HepG2 (cell line): Measurements from ENCODE around the gene HID1. TPM values are rescaled to one million over a fixed set of nuclear protein-coding genes. Genes with fewer than 3 reads are reported as not detected.

Experiments used
- ATAC-seq: fragments of 200-7000 bp; cut with Tn5 transposase; 3 replicates; pipeline ENCODE4 v1.9.1; 2020; ENCODE audit warnings: mild to moderate bottlenecking, moderate library complexity
- BruUV-seq: library from RNA; stranded (reverse); fragments of 400-500 nt; replicated peaks from 2 replicates; lab custom pipeline; 2021; lab: Mats Ljungman, UMichigan
- CTCF ChIA-PET: fragments of 300-600 bp; formaldehyde crosslinking; extraction: SDS; loops from one replicate; lab custom pipeline; 2021; ENCODE audit warnings: low total read pairs, inconsistent platforms, low intra/inter-chr PET ratio; lab: Yijun Ruan, JAX
- POLR2A ChIA-PET: fragments of 350-600 bp; sonication (Branson Sonifier 250); formaldehyde crosslinking; loops from one replicate; lab custom pipeline; 2020; ENCODE audit warnings: antibody characterized with exemption, inconsistent platforms; lab: Yijun Ruan, JAX
- DNase-seq: peaks from one replicate; pipeline ENCODE4 v3.0.0-alpha.2; 2015; ENCODE audit warnings: low spot score
- FAIRE-seq: peaks from 3 replicates; lab custom pipeline; 2011; peaks lifted over from hg19 to GRCh38; lab: Jason Lieb, UNC
- H2AFZ ChIP-seq: one replicate; pipeline ENCODE4 v1.6.1; 2011; ENCODE audit warnings: low read length, inconsistent platforms
- H3K27ac ChIP-seq: fragments of 300-600 bp; 3 replicates; pipeline ENCODE4 v1.8.0; 2011; ENCODE audit warnings: mixed run types, mild to moderate bottlenecking, mixed read lengths, low read length, inconsistent platforms; ENCODE audit not compliant: insufficient read depth; ENCODE audit errors: extremely low read length
- H3K27me3 ChIP-seq, 2 experiments: fragments of 200-600 bp in 1 of 2; 2 replicates in 1 of 2; 3 replicates in 1 of 2; pipeline versions ENCODE4 v1.6.0 to v1.8.0; 2011; ENCODE audit warnings: low read length in 2 of 2, mild to moderate bottlenecking in 2 of 2, moderate library complexity in 2 of 2, inconsistent platforms in 1 of 2; ENCODE audit not compliant: insufficient read depth in 2 of 2, control insufficient read depth in 1 of 2
- H3K36me3 ChIP-seq, 2 experiments: fragments of 200-600 bp in 1 of 2; replicated peaks in 1 of 2; 2 replicates in 1 of 2; 3 replicates in 1 of 2; pipeline versions ENCODE4 v1.5.1 to v1.8.0; 2011; ENCODE audit warnings: low read length in 2 of 2, inconsistent platforms in 1 of 2; ENCODE audit not compliant: insufficient read depth in 2 of 2, control insufficient read depth in 1 of 2
- H3K4me1 ChIP-seq: 2 replicates; pipeline ENCODE4 v1.5.1; 2012; ENCODE audit warnings: low read length, inconsistent platforms; ENCODE audit not compliant: insufficient read depth
- H3K4me2 ChIP-seq: 2 replicates; pipeline ENCODE4 v1.6.0; 2011; ENCODE audit warnings: low read depth, low read length, inconsistent platforms
- H3K4me3 ChIP-seq, 3 experiments: fragments of 200-600 bp in 1 of 3; sonication (generic), shearing (Covaris generic) in 1 of 3; replicated peaks in 1 of 3; 2 replicates each; pipeline ENCODE4 v1.5.1; 2011 to 2016; ENCODE audit warnings: low read length in 3 of 3, inconsistent platforms in 2 of 3, low read depth in 2 of 3, mild to moderate bottlenecking in 2 of 3, control low read depth in 1 of 3, mixed read lengths in 1 of 3; ENCODE audit not compliant: insufficient read depth in 1 of 3
- H3K79me2 ChIP-seq: one replicate; pipeline ENCODE4 v1.6.1; 2011; ENCODE audit warnings: low read length, inconsistent platforms; ENCODE audit not compliant: insufficient read depth
- H3K9ac ChIP-seq: 2 replicates; pipeline ENCODE4 v1.6.0; 2011; ENCODE audit warnings: mild to moderate bottlenecking, low read depth, low read length, inconsistent platforms; ENCODE audit not compliant: insufficient read depth
- H3K9me3 ChIP-seq: 2 replicates; pipeline ENCODE4 v1.5.1; 2012; ENCODE audit warnings: mild to moderate bottlenecking, low read length
- H4K20me1 ChIP-seq: 2 replicates; pipeline ENCODE4 v1.6.0; 2011; ENCODE audit warnings: inconsistent platforms, mild to moderate bottlenecking, low read length, moderate library complexity; ENCODE audit not compliant: insufficient read depth
- ATF5 ChIP-seq: sonication (generic); formaldehyde crosslinking; IDR thresholded peaks from 2 replicates; pipeline ENCODE4 v1.4.0; 2020; ENCODE audit warnings: mild to moderate bottlenecking, low read depth, missing genetic modification reagents
- BCL3 ChIP-seq: sonication (generic); formaldehyde crosslinking; IDR thresholded peaks from 2 replicates; pipeline ENCODE4 v1.5.1; 2020; ENCODE audit warnings: mild to moderate bottlenecking, missing genetic modification reagents, moderate library complexity
- DNMT1 ChIP-seq: sonication (generic); formaldehyde crosslinking; IDR thresholded peaks from 2 replicates; pipeline ENCODE4 v1.5.1; 2020; ENCODE audit warnings: mild to moderate bottlenecking, missing genetic modification reagents
- ETV5 ChIP-seq: IDR thresholded peaks from 2 replicates; pipeline ENCODE4 v1.6.1; 2018; ENCODE audit warnings: missing biosample characterization, missing genetic modification reagents, inconsistent platforms, borderline replicate concordance
- FOXO1 ChIP-seq: sonication (generic); formaldehyde crosslinking; IDR thresholded peaks from 2 replicates; pipeline ENCODE4 v1.4.0; 2020; ENCODE audit warnings: missing genetic modification reagents
- KDM2A ChIP-seq: sonication (generic); formaldehyde crosslinking; IDR thresholded peaks from 2 replicates; pipeline ENCODE4 v1.4.0; 2020; ENCODE audit warnings: low read depth, missing genetic modification reagents, borderline replicate concordance
- KDM5B ChIP-seq: sonication (generic); formaldehyde crosslinking; IDR thresholded peaks from 2 replicates; pipeline ENCODE4 v1.4.0; 2020; ENCODE audit warnings: missing genetic modification reagents, mild to moderate bottlenecking, borderline replicate concordance
- MXD1 ChIP-seq: sonication (generic); formaldehyde crosslinking; IDR thresholded peaks from 2 replicates; pipeline ENCODE4 v1.4.0; 2020; ENCODE audit warnings: mild to moderate bottlenecking, missing genetic modification reagents
- RAD21 ChIP-seq: fragments of 450-650 bp; formaldehyde crosslinking; IDR thresholded peaks from 2 replicates; pipeline ENCODE4 v1.5.0; 2020; ENCODE audit warnings: mild to moderate bottlenecking
- RXRA ChIP-seq: sonication (generic); formaldehyde crosslinking; IDR thresholded peaks from 2 replicates; pipeline ENCODE4 v1.5.1; 2020; ENCODE audit warnings: missing genetic modification reagents
- SALL1 ChIP-seq: sonication (generic); formaldehyde crosslinking; IDR thresholded peaks from 2 replicates; pipeline ENCODE4 v1.8.0; 2022; ENCODE audit warnings: mild to moderate bottlenecking, missing genetic modification reagents
- SMC3 ChIP-seq: IDR thresholded peaks from 2 replicates; pipeline ENCODE4 v1.6.1; 2011; ENCODE audit warnings: low read length, improper control_type of control experiment
- TFDP1 ChIP-seq: IDR thresholded peaks from 2 replicates; pipeline ENCODE4 v1.6.1; 2016; ENCODE audit warnings: missing compliant biosample characterization, missing genetic modification reagents, borderline replicate concordance
- ZIK1 ChIP-seq: sonication (generic); formaldehyde crosslinking; IDR thresholded peaks from 2 replicates; pipeline ENCODE4 v1.5.0; 2020; ENCODE audit warnings: mild to moderate bottlenecking, low read depth, missing genetic modification reagents, borderline replicate concordance
- ZNF235 ChIP-seq: sonication (generic); formaldehyde crosslinking; IDR thresholded peaks from 2 replicates; pipeline ENCODE4 v1.8.1; 2023; ENCODE audit warnings: mild to moderate bottlenecking, missing genetic modification reagents, borderline replicate concordance
- ZNF263 ChIP-seq: sonication (generic); formaldehyde crosslinking; IDR thresholded peaks from 2 replicates; pipeline ENCODE4 v1.4.0; 2020; ENCODE audit warnings: missing genetic modification reagents
- ZNF614 ChIP-seq: IDR thresholded peaks from 2 replicates; pipeline ENCODE4 v1.6.1; 2018; ENCODE audit warnings: missing biosample characterization, missing genetic modification reagents, inconsistent platforms, borderline replicate concordance
- ZNF776 ChIP-seq: sonication (generic); formaldehyde crosslinking; IDR thresholded peaks from 2 replicates; pipeline ENCODE4 v1.4.0; 2020; ENCODE audit warnings: mild to moderate bottlenecking, missing genetic modification reagents
- ZNF883 ChIP-seq: sonication (generic); formaldehyde crosslinking; IDR thresholded peaks from 2 replicates; pipeline ENCODE4 v1.5.1; 2020; ENCODE audit warnings: mild to moderate bottlenecking, missing genetic modification reagents; ENCODE audit errors: not compliant biosample characterization
- WGBS: methylation state at CpG from one replicate; pipeline ENCODE4 v1.1.6; 2017; ENCODE audit warnings: low lambda C conversion rate; 5-methylcytosine and 5-hydroxymethylcytosine counted together
- in situ Hi-C: cut with HindIII; loops from 2 replicates; pipeline ENCODE4 v1.10.0; 2017; ENCODE audit warnings: low pct_unique_long_range_greater_than_20kb; ENCODE audit not compliant: extremely low pct_ligation_motif_present
- intact Hi-C: fragments of 100-400 bp; cut with micrococcal nuclease; formaldehyde crosslinking; loops from one replicate; pipeline ENCODE4 v1.10.0; 2022; ENCODE audit not compliant: unreplicated experiment
- polyA plus RNA-seq, 8 experiments: library from polyadenylated mRNA; depleted of rRNA in 3 of 8; stranded (reverse) in 7 of 8; unstranded in 1 of 8; fragments of >200 nt; fragmentation: Illumina TruSeq in 4 of 8; extraction: Trizol in 4 of 8; gene quantifications; 2 replicates each; pipeline versions ENCODE4 v1.2.1 to v1.2.3, GENCODE V29; 2011 to 2016; ENCODE audit warnings: low read depth in 4 of 8, missing spikeins in 1 of 8, mixed read lengths in 1 of 8; ENCODE audit not compliant: insufficient read depth in 1 of 8
- total RNA-seq, 5 experiments: library from RNA; depleted of rRNA; stranded (reverse); fragments of >200 nt; fragmentation: Illumina TruSeq; extraction: Trizol; gene quantifications; 2 replicates each; pipeline ENCODE4 v1.2.3, GENCODE V29; 2016; ENCODE audit warnings: low read depth in 1 of 5

HID1 gene
- total and polyA plus RNA-seq, 2 of the 13 experiments (the other 11 are each of a cell fraction or from before 2014, with no cell fraction given) = 2.1 to 10.6 TPM

GRCh38 chr17:74919440-74920305, 52.9 kb downstream of the HID1 start:
- in situ Hi-C loops (loop anchor here (5.0 kb wide), 2 partner anchors 38 to 88 kb away; no protein-coding TSS in a partner anchor), intact Hi-C loops (no loop called here)
- Histone ChIP-seq H3K9me3 (no peaks in the 10 kb centered on the region), H2AFZ (no peak overlapping the region), H3K4me2 (no peak overlapping the region), H3K9ac (no peak overlapping the region), H3K4me1 (peaks cover 31% of the 10 kb centered on the region), H4K20me1 (no peaks in the 10 kb centered on the region), H3K4me3 (no peak overlapping the region), H3K27ac (no peak overlapping the region), H3K79me2 (no peaks in the 10 kb centered on the region), H3K36me3 (no peaks in the 10 kb centered on the region), H3K27me3 (peaks cover 17 to 73% of the 10 kb centered on the region in 2 experiments)
- peak; percentile 58 for FAIRE-seq
- ChIA-PET CTCF (interaction anchor here (2.3 kb wide), 1 partner anchor 38 kb away, joined by 9 read pairs; no protein-coding TSS in a partner anchor), POLR2A (interaction anchor here (1.2 kb wide), 1 partner anchor 46 kb away, joined by 4 read pairs; the partner anchor contains the start of gene FDXR)
- no TSS peak for BruUV-seq
- peak; percentile 64 for DNase-seq
- WGBS = 35% methylated on average over 29 of the region's 67 CpGs
- ATAC-seq = peak; percentile 65
- 0 out of 2 replicates have a peak, but pooled peaks have one; percentile 14 for TF ChIP-seq FOXO1 (CRISPR knock-in tag)
- TF ChIP-seq ZNF263 = peak; percentile 39; the same call in 1 of the 2 replicates
- TF ChIP-seq KDM5B (CRISPR knock-in tag) = peak; percentile 33; the same call in 1 of the 2 replicates
- peak; percentile 15; the same call in 1 of the 2 replicates for TF ChIP-seq ETV5 (CRISPR knock-in tag)
- TF ChIP-seq MXD1 = peak; percentile 53; the same call in 1 of the 2 replicates
- TF ChIP-seq TFDP1 (CRISPR knock-in tag) = peak; percentile 71; the same call in 1 of the 2 replicates
- TF ChIP-seq RXRA = peak; percentile 55; the same call in 1 of the 2 replicates
- peak; percentile 24; the same call in 1 of the 2 replicates for TF ChIP-seq ZNF776
- peak; percentile 82 for TF ChIP-seq RAD21 (CRISPR knock-in tag)
- TF ChIP-seq SALL1 (CRISPR knock-in tag) = 0 out of 2 replicates have a peak, but pooled peaks have one; percentile 26
- TF ChIP-seq SMC3 = peak; percentile 20; the same call in 1 of the 2 replicates
- TF ChIP-seq ZNF235 (CRISPR knock-in tag) = peak; percentile 49; the same call in 1 of the 2 replicates
- no peak for TF ChIP-seq ZNF614 (CRISPR knock-in tag)
- peak; percentile 72; the same call in 1 of the 2 replicates for TF ChIP-seq DNMT1 (CRISPR knock-in tag)
- no peak for TF ChIP-seq ATF5 (CRISPR knock-in tag)
- peak; percentile 41; the same call in 1 of the 2 replicates for TF ChIP-seq BCL3 (CRISPR knock-in tag)
- TF ChIP-seq ZNF883 (CRISPR knock-in tag) = peak; percentile 68
- no peak for TF ChIP-seq ZIK1 (CRISPR knock-in tag)
- TF ChIP-seq KDM2A (CRISPR knock-in tag) = peak; percentile 54; the same call in 1 of the 2 replicates
